ENCODE results near the gene EMP1.

EMP1 gene

DNA sequence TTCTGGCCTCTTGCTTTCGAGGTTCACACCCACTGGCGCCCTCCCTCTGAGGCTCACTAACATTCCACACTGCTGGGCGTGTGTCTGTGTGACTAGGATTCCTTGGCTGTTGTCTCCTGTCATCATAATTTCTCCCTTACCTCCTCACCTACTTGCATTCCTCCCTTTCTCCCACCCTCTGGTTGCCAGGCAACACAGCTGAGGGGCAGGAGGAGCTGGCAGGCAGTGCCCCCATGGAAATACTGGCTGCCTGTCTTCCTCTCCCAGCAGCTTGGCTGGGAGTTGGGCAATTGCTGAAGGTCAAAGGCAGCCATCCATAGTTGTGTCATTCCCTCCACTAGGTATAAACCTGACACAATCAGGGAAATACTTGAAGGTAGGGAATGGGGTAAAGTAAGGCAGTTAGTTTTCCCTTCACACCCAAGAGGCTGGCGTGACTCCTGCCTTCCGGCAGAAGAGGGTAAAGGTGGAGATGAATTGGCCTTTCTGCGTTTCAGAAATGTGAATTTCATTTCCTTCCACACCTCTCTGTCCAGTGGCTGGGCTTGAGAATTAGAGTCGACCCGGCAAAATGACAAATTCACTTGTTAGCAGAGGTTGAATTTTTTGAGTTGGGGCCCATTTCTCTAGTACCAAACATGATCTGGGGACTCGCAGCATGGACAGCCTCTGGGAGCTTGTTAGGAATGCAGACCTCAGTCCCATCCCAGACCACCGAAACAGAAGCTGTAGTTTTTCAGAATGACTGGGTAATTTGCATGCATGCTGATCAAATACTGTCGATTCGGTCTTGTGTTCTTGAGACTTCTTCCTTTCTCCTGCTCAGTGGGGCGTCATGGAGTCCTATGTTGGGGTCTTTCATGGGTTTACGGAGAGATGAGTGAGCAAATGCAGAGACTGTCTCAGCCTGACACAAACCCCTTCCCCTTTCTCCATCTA is 24.3 kb upstream of the EMP1 start:
- in situ Hi-C loops (cut with MboI; ENCODE audit: low sequenced_read_pairs), result no loop called here

DNA sequence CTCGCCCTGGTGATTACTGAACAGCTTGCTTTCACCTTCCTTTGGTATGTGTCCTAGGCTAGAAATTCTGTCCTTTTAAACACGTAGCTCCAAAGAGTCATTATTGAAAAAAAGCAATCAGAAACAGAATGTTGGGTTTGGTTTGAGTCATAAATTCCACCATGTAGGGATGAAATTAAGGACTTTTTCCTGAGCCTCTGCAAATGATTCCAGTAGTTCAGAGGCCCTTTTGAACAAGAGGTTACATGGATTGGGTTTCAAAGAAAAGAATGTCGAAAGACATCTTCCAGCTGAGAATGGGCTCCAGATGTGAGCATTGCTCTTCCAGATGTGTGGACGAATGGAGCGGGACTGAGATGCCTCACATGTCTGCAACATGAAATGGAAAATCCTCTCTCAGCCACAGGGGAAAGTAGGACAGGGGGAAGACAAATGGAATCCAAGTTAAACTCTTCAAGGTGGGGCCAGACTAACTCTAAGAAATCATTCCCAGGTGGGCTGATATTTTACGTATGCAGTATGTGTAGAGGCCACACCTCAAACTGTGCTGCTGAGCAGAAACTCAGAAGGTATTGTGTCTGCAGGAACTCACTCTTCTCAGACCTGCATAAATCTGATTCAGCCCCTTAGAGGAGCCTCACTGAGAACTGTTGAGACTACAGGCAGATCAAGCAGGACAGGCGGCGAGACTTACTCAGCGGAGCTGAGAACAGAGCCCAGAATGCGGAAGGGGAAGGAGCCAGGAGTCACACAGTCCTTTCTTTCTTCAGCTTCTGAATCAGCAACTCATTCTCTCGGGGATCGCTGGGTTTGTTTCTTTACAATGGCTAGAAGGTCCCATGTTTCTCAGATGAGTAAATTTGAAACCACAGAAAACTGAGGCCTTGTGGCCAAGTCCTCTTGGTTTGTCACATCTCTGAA is 23.3 kb upstream of the EMP1 start:
- in situ Hi-C loops (cut with MboI; ENCODE audit: low sequenced_read_pairs), result no loop called here

DNA sequence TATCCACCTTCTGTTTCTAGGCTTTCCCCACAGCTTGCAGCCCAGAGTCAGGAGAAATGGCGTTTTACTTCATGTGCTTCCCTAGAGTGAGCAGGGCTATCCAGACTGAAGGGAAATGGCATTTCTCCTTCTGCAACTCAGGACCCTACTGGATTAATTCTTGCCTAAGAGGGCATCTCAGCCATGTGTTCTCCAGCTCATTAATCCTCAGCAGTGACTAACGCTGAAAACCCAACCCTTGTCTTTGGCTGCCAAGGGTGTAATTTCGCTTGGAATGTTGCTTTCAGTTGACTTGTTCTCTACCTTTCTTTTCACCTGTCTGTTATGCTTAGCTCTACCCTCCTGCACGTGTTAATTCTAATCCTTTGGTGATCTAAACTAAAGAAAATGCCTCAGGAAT is 21.0 kb upstream of the EMP1 start:
- in situ Hi-C loops (cut with MboI; ENCODE audit: low sequenced_read_pairs), result loop anchor here (25.0 kb wide), 1 partner anchor 1787 kb away; the partner anchor contains the start of genes ARHGDIB and PDE6H

DNA sequence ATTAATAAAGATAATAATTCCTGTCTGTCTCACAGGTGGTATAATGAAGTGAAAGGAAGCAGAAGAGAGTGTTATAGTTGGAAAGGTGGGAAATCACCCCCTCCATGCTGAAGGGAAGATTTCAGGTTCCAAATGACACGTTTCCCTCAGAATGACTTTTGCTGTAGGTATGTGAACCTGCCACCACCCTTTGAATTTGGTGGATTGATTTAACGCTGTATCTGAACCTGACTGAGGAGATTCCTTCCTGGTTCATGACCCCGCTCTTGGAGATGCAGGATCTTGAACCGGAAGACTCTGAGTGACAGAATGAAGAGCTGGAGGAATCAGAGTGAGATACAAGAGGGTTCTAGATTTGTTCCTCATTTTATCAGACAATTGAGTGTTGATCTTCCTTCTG is 20.3 kb upstream of the EMP1 start:
- in situ Hi-C loops (cut with MboI; ENCODE audit: low sequenced_read_pairs), result loop anchor here (25.0 kb wide), 1 partner anchor 1786 kb away; the partner anchor contains the start of genes ARHGDIB and PDE6H

DNA sequence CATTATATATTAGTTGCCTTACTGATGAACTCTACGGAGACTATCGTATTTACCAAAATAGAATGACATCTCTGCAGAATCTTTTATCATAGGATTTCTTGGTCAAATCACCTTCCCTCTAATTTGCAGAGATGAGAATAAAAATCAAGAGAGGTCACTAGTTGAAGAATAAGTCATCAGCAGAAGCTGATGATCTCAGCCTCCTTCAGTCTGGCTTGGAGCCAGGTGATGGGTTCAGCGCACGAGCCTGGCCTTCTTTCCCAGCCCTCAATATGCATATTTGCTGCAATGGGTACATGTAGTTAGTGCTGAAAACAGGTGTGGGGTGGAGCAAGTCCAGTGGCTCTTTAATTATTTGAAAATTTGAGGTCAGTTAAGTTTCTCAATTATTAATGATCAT is 19.2 kb upstream of the EMP1 start:
- in situ Hi-C loops (cut with MboI; ENCODE audit: low sequenced_read_pairs), result loop anchor here (25.0 kb wide), 1 partner anchor 1785 kb away; the partner anchor contains the start of genes ARHGDIB and PDE6H

DNA sequence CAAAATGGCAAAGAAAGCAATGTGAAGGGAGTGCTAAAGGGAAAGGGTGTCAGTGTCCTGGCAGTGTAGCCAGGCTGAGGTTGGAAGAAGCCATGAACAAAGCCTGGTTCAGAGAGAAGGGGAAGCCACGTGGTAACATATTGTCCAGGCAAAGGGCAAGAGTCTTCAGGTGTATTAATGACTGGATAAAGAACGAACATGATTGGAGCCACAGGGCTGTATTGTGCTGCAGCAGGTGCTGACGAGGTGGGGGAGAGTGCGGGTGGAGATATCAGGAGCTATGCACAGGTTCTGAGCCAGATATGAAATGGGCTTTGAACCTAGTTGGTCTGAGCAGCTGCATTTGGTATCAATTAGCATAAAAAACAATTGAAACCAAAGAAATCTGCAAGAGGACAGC is 18.6 kb upstream of the EMP1 start:
- in situ Hi-C loops (cut with MboI; ENCODE audit: low sequenced_read_pairs), result loop anchor here (25.0 kb wide), 1 partner anchor 1784 kb away; the partner anchor contains the start of genes ARHGDIB and PDE6H

DNA sequence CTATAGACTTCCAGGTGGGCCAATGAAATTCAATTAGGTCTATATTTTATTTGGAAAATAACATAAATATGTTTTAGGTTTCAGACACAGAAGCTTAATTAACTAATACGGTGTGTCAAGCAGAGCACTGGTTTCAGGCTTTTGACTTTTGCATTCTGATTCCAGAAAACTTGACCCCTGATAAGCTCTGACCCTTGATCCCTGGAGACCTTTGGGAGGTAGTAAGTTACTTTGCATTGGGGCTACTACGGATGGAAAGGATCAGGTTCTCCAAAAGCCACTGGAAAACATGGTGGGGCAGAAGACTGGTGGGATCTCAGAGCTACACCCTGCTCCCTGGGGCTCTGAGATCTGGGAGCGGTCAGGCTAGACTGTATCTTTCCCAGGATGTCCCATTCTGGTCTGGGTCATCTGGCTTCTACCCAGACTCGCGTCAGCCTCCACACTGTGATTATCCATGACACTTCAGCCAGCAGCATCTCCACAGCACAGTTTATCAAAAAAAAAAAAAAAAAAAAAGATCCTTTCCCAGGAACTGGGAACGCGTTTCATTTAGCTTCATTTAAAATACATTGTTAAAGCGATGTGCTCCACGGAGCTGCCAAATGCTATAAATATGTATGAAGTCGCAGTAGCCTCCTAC is 17.8 kb upstream of the EMP1 start:
- in situ Hi-C loops (cut with MboI; ENCODE audit: low sequenced_read_pairs), result loop anchor here (25.0 kb wide), 1 partner anchor 1784 kb away; the partner anchor contains the start of genes ARHGDIB and PDE6H

DNA sequence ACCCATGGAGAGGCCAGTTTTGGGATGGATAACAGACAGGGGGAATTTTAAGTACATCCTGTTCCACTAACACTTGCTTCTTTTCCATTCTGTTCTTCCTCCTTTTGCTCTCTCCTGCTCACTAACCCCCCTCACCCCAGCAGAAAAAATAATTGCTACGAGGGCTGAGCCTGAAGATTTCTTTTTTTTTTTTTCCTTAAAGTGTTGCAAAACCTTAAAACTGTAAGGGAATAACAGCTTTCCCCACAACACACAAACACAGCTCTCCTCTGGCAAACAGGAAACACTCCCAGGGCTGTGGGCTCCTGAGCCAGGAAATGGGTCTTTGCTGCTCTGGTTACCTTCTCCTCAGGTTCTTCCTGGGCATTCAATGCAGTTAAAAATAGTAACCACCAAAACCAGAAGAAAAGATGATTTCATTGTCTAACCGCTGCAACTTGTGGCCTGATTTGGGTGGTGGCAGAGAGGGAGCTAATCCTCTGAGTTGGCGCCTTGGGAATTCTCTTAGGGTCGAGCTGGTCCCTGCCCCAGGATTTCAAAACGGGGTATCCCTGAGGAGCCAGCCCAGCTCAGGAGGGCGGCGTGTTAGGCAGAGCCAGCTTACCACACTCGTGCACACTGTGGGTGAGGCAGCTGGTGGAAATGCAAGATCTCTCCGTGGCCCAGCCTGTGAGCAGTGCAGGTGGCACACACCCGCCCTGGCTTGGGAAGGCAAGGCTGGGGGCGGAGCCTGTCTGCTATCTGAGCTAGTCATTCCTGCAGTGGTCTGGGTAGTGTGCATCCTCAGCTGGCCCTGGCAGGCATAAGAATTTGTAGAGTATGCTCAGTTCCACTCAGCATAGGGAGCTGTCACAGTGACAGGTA is 17.1 kb upstream of the EMP1 start:
- in situ Hi-C loops (cut with MboI; ENCODE audit: low sequenced_read_pairs), result loop anchor here (25.0 kb wide), 1 partner anchor 1783 kb away; the partner anchor contains the start of genes ARHGDIB and PDE6H

DNA sequence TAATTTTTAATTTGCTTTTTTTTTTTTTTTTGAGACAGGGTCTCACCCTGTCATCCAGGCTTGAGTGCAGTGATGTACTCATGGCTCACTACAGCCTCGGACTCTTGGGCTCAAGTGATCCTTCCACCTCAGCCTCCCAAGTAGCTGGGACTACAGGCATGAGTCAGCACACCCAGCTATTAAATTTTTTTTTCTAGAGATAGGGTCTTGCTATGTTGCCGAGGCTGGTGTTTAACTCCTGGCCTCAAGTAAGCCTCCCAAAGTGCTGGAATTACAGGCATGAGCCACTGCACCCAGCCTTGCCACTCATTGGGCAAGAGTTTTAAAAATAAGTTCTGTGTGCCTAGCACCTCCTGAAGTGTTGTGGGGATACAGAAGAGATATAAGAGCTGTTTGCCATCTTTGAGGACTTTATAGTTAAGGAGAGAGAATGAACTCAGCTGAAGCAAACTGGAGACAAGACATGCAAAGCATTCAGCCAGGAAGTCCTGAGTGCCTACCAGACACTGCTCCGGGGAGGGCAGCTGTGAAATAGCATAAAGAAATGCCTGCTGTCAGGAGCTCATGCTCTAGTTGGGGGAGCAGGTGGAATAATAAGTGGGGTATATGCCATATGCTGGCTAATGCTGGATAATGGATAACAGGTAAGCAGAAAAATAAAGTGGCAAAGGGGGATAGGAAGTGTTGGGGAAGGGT is 15.0 kb upstream of the EMP1 start:
- in situ Hi-C loops (cut with MboI; ENCODE audit: low sequenced_read_pairs), result loop anchor here (25.0 kb wide), 1 partner anchor 1781 kb away; the partner anchor contains the start of genes ARHGDIB and PDE6H

DNA sequence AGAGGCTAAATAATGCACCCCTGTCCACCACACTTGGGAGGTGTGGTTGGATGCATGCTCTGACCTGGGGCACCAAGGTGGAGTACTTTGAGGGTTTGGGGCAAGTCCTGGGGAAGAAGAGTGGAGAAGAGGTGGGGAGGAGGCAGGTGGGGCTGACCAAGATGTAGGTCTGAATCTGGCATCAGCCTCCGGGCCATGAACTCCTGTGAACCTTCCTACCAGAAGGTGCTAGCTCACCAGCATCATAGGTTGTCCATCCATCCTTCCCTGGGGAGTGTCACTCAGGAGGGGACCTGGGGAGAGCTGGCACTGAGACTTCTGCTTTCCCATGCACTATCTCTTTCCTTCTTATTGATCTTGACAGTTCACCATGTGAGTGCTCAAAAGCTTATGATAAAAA is 13.6 kb upstream of the EMP1 start:
- in situ Hi-C loops (cut with MboI; ENCODE audit: low sequenced_read_pairs), result loop anchor here (25.0 kb wide), 1 partner anchor 1779 kb away; the partner anchor contains the start of genes ARHGDIB and PDE6H

DNA sequence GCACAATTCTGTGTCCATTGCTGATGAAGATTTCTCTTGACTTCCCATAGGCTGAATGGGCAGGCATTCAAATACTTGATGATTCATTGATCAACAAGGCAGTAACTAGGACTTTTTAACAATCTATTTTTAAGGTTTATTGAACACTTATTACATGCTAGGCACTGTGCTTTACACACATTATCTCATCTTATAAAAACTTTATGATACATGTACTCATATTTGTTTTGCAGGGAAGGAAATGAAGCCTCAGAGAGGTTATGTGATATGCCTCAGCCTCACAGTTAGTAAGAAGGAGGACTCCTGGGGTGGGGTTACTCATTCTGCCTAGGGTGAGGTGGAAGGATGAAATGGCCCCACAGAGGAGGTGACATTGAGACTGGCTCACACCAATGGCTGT is 12.9 kb upstream of the EMP1 start:
- in situ Hi-C loops (cut with MboI; ENCODE audit: low sequenced_read_pairs), result loop anchor here (25.0 kb wide), 1 partner anchor 1779 kb away; the partner anchor contains the start of genes ARHGDIB and PDE6H

DNA sequence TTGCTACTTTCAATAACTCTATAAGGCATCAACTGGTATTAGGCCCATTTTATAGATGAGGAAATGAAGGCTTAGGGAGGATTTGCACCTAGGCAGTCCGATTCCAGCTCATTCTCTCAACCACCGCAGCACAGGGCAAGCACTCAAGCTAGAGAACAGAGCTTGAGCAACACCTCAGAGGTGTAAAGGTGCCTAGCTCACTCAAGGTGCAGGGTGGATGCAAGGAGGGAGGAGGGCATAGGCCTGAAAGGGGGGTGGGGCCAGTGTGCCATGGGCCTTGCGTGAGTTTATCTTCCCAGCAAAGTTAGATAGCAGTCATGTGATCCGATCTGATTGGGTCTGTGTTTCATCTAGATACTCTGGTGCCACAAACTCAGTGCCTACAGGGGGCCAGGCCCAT is 10.2 kb upstream of the EMP1 start:
- in situ Hi-C loops (cut with MboI; ENCODE audit: low sequenced_read_pairs), result loop anchor here (25.0 kb wide), 1 partner anchor 1776 kb away; the partner anchor contains the start of genes ARHGDIB and PDE6H

DNA sequence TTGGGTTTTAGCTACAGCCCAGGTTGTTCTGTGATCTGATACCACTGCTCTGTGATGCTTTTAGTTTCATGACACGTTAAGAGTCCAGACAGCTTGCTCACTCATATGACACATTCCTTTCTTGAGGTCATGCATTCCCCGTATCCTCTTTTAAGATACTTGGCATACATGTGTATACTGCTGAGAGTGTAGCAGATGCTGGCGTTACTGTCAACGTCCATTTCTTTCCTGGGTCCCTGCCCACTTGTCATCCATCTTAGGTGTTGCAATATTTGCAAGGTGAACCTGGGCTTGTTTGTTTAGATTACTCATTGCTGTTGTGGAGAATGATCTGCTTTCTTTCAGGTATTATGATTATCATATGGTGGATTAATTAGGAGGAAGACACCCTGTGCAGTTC is 9.1 kb upstream of the EMP1 start:
- in situ Hi-C loops (cut with MboI; ENCODE audit: low sequenced_read_pairs), result loop anchor here (25.0 kb wide), 1 partner anchor 1775 kb away; the partner anchor contains the start of genes ARHGDIB and PDE6H

DNA sequence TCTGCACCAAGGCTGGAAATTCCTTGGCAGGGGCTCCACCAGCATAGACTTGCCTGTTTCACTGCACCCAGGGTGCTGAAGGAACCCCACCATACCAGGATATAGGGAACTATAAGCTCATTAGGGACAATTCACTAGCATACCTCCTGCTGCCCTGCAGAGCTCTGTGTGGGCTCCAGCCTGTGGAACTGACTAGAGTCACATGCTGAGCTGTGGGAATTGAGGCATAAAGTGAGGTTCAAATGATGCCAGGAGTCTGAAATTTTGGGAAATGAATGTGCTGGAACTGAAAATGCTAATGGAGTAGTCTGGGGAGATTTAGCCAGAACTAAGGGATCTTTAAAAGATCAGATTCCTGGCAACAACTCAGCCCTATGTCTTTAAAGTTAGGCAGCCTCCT is 7.3 kb upstream of the EMP1 start:
- in situ Hi-C loops (cut with MboI; ENCODE audit: low sequenced_read_pairs), result loop anchor here (25.0 kb wide), 1 partner anchor 1773 kb away; the partner anchor contains the start of genes ARHGDIB and PDE6H

DNA sequence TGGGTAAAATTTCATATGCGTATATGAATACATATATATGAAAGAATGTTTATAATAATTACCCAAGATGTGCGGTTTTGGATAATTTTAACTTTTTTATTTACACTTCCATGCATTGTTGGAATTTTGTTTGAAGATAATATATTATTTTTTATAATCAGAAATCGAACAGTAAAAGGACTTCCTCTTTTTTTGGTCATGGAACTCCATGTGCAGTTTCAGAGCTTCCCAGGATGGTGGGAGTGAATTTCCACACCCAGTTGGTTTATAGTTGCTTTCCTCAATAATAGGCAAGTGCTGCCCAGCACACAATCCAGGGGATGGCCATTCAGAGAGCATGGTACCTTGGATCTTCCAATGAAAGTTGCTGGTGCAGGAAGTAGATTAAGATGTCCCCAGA is 6.3 kb upstream of the EMP1 start:
- in situ Hi-C loops (cut with MboI; ENCODE audit: low sequenced_read_pairs), result loop anchor here (25.0 kb wide), 1 partner anchor 1772 kb away; the partner anchor contains the start of genes ARHGDIB and PDE6H

DNA sequence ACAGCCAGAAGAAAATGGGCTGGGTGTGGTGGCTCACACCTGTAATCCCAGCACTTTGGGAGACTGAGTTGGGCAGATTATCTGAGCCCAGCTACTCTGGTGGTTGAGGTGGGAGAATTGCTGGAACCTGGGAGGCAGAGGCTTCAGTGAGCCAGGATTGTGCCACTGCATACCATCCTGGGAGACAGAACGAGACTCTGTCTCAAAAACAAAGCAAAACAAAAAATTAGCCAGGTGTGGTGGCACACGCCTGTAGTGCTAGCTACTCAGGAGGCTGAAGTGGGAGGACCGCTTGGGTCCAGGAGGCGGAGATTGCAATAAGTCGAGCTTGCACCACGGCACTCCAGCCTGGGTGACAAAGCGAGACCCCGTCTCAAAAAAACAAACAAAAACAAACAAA is 3.8 kb upstream of the EMP1 start:
- in situ Hi-C loops (cut with MboI; ENCODE audit: low sequenced_read_pairs), result loop anchor here (25.0 kb wide), 1 partner anchor 1770 kb away; the partner anchor contains the start of genes ARHGDIB and PDE6H

DNA sequence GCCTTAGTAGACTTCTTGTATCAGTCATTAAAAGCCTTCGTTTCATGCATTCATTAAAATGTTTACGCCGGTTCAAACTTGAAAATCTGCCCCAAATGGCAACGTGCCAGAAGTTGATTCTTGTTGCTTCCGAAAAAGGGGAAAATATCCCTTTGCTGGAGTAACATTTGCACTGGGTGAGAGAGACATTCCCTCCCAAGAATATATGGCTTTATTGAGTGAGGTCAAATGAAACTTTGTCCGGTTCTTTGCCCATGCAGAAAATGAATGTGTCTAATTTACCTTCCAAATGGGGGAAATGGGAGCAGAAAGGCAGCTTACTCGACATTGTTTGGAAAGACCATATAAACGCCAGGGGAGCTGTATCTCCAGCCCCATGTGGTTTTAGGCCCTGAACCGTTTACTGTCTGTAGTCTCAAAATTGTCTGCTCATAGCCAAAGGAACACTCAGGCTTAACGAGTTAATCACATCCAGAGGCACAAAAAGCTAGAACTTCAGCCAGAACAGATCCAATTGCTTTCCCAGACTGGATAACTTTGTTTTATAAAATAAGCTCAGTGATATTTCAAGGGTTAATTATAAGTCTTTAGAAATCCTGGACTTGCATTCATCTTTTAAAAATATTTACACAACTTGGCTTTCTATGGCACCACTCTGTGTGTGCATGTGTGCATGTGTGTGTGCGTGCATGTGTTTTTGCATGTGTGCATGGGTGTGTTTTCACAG is 2.9 kb upstream of the EMP1 start:
- in situ Hi-C loops (cut with MboI; ENCODE audit: low sequenced_read_pairs), result loop anchor here (25.0 kb wide), 1 partner anchor 1769 kb away; the partner anchor contains the start of genes ARHGDIB and PDE6H
